ENCODE measurements around the gene CACNB4. TPM values are rescaled to one million over a fixed set of nuclear protein-coding genes. Genes with fewer than 3 reads are reported as not detected.
A peak's percentile ranks its signal among the peaks of the same experiment; 100 is the strongest.
"Not testable (repeated sequence)": the region's sequence is repeated elsewhere in the genome, so short reads cannot be mapped to it uniquely, and the experiment has no call there.

The CACNB4 gene
- polyA plus RNA-seq, 2 of the 4 experiments (the other 2 are of a cell fraction) = 0.25 to 0.53 TPM

DNA sequence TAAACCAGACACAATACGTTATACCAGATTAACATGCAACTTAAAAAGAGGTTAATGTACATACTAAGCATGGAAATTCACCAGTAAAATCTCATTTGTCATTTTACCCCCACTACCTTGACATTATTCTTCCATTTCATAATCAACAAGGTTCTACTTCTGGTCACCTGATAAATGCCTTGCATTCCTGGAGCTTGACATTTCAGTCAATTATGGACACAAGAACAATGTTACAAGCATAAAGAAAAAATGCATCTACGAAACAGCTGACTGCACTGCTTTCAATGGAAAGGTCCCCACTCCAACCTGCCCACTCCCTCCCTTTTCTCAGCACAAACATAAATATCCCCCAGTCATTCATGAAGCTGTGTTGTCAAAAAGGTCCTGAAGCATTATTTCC is 302.1 kb downstream of the CACNB4 start:
- CTCF ChIA-PET = interaction anchor here (1.4 kb wide), 1 partner anchor 10 kb away, joined by 4 read pairs; no protein-coding TSS in a partner anchor
- WGBS (ENCODE audit: missing lambda C conversion rate) = 91% methylated on average over 2 of the region's 2 CpGs
- ATAC-seq (no peak), DNase-seq (ENCODE audit: low read depth in 1 of 2, low spot score in 1 of 2) (no peak), FAIRE-seq (no peak)
- Histone ChIP-seq H3K27ac (no peak overlapping the region), H3K4me1 (0 out of 3 replicates have a peak, but pooled peaks cover 5% of the 10 kb centered on the region), H3K9me3 (no peaks in the 10 kb centered on the region), H3K4me3 (no peak overlapping the region), H3K4me2 (no peak overlapping the region)
- TF ChIP-seq ZNF302 (CRISPR knock-in tag; IDR thresholded peaks at IDR 0.05) (no peak), HDAC2 (IDR thresholded peaks at IDR 0.05) (no peak), HEYL (CRISPR knock-in tag; IDR thresholded peaks at IDR 0.05) (no peak), ZFP36 (IDR thresholded peaks at IDR 0.05; ENCODE audit: borderline replicate concordance, partially characterized antibody) (no peak), MAFK (IDR thresholded peaks at IDR 0.05; ENCODE audit: partially characterized antibody) (no peak), TFCP2L1 (CRISPR knock-in tag; IDR thresholded peaks at IDR 0.05) (no peak), MYC (IDR thresholded peaks at IDR 0.05; ENCODE audit: borderline replicate concordance, low read length) (no peak), FOSB (CRISPR knock-in tag; IDR thresholded peaks at IDR 0.05) (no peak)
- TF ChIP-seq, protein P1, sequence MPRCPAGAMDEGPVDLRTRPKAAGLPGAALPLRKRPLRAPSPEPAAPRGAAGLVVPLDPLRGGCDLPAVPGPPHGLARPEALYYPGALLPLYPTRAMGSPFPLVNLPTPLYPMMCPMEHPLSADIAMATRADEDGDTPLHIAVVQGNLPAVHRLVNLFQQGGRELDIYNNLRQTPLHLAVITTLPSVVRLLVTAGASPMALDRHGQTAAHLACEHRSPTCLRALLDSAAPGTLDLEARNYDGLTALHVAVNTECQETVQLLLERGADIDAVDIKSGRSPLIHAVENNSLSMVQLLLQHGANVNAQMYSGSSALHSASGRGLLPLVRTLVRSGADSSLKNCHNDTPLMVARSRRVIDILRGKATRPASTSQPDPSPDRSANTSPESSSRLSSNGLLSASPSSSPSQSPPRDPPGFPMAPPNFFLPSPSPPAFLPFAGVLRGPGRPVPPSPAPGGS (IDR thresholded peaks at IDR 0.05) = no peak
- TF ChIP-seq, protein P2, sequence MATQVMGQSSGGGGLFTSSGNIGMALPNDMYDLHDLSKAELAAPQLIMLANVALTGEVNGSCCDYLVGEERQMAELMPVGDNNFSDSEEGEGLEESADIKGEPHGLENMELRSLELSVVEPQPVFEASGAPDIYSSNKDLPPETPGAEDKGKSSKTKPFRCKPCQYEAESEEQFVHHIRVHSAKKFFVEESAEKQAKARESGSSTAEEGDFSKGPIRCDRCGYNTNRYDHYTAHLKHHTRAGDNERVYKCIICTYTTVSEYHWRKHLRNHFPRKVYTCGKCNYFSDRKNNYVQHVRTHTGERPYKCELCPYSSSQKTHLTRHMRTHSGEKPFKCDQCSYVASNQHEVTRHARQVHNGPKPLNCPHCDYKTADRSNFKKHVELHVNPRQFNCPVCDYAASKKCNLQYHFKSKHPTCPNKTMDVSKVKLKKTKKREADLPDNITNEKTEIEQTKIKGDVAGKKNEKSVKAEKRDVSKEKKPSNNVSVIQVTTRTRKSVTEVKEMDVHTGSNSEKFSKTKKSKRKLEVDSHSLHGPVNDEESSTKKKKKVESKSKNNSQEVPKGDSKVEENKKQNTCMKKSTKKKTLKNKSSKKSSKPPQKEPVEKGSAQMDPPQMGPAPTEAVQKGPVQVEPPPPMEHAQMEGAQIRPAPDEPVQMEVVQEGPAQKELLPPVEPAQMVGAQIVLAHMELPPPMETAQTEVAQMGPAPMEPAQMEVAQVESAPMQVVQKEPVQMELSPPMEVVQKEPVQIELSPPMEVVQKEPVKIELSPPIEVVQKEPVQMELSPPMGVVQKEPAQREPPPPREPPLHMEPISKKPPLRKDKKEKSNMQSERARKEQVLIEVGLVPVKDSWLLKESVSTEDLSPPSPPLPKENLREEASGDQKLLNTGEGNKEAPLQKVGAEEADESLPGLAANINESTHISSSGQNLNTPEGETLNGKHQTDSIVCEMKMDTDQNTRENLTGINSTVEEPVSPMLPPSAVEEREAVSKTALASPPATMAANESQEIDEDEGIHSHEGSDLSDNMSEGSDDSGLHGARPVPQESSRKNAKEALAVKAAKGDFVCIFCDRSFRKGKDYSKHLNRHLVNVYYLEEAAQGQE (IDR thresholded peaks at IDR 0.05) = no peak
- TF ChIP-seq, protein P3, sequence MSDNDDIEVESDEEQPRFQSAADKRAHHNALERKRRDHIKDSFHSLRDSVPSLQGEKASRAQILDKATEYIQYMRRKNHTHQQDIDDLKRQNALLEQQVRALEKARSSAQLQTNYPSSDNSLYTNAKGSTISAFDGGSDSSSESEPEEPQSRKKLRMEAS (IDR thresholded peaks at IDR 0.05) = no peak
- POLR2A ChIA-PET = no interaction called here

DNA sequence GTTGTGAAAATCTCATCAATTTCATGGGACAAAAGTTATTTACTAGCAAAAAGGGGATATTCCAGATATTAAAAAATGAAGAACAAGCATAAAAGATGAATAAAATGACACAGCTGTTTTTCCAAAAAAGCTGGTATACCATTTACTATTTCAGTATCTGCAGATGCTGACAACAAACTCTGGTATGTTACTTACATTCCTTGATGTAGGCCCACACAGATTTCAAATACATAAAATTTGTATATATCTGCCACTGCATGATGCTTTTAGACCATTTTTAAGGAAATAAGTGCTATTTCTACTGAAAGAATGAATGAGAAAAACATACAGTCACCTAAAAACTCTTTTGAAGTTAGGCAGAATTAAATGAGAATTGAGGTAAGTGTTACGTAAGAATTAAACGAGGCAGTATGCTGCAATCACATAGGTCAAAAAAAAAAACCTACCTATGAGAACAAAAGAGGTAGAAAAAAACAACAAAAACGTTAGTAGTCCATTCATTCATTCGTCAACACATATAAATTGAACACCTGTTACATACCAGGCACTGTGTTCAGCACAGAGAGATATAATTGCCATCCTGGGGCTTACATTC is 303.1 kb downstream of the CACNB4 start:
- POLR2A ChIA-PET = no interaction called here

DNA sequence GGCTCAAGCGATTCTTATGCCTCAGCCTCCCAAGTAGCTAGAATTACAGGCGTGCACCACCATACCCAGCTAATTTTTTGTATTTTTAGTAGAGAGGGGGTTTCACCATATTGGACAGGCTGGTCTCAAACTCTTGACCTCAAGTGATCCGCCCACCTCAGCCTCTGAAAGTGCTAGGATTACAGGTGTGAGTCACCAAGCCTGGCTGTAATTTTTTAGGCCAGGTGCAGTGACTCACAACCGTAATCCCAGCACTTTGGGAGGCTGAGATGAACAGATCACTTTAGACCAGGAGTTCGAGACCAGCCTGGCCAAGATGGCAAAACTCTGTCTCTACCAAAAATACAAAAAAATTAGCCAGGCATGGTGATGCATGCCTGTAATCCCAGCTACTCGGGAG is 304.4 kb downstream of the CACNB4 start:
- POLR2A ChIA-PET; H3K4me3 ChIP-seq; H3K4me2 ChIP-seq; DNase-seq (ENCODE audit: low read depth in 1 of 2, low spot score in 1 of 2); H3K27ac ChIP-seq; FAIRE-seq; ATAC-seq; H3K9me3 ChIP-seq; H3K4me1 ChIP-seq: not testable (repeated sequence)
- CTCF ChIA-PET = interaction anchor here (0.7 kb wide), 1 partner anchor 145 kb away, joined by 3 read pairs; no protein-coding TSS in a partner anchor
- WGBS (ENCODE audit: missing lambda C conversion rate) = 93% methylated on average over 6 of the region's 6 CpGs

More for the DNA sequence above, 303.1 kb downstream of the CACNB4 start:
- no peak overlapping the region for H3K27ac ChIP-seq
- no peak overlapping the region for H3K4me2 ChIP-seq
- H3K9me3 ChIP-seq = no peaks in the 10 kb centered on the region
- TF ChIP-seq TFCP2L1 (CRISPR knock-in tag; IDR thresholded peaks at IDR 0.05) (no peak), CEBPB (IDR thresholded peaks at IDR 0.05) (0 out of 4 replicates have a peak, but pooled peaks of 1 of the 2 experiments have one; percentile 12)
- CTCF ChIA-PET = no interaction called here
- no peak for FAIRE-seq
- DNase-seq (ENCODE audit: low read depth in 1 of 2, low spot score in 1 of 2) = no peak
- H3K4me3 ChIP-seq = no peak overlapping the region
- no peak for ATAC-seq
- 0 out of 3 replicates have a peak, but pooled peaks cover 5% of the 10 kb centered on the region for H3K4me1 ChIP-seq
- 69% methylated on average over 4 of the region's 4 CpGs for WGBS (ENCODE audit: missing lambda C conversion rate)

DNA sequence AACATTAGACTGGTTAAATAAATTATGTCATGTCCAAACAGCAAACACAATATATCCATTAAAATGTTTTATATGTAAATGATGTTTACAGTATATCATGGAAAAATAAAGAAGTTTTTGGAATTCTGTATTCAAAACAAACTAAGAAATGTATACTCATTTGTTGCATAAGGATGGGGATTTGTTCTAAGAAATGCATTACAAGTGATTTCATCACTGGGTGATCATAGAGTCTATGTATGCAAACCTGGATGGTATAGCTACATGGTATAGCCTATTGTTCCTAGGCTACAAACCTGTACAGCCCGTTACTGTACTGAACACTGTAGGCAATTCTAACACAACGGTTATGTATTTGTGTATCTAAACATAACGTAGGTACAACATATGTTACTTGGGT is 305.7 kb downstream of the CACNB4 start:
- WGBS (ENCODE audit: missing lambda C conversion rate) = 96% methylated on average over 3 of the region's 3 CpGs
- FAIRE-seq (no peak), DNase-seq (ENCODE audit: low read depth in 1 of 2, low spot score in 1 of 2) (no peak), ATAC-seq (no peak)
- H3K4me1 ChIP-seq = 0 out of 3 replicates have a peak, but pooled peaks cover 5% of the 10 kb centered on the region
- CTCF ChIA-PET = no interaction called here
- TF ChIP-seq EHF (CRISPR knock-in tag; IDR thresholded peaks at IDR 0.05) = no peak
- H3K4me2 ChIP-seq = no peak overlapping the region
- POLR2A ChIA-PET = no interaction called here
- H3K27ac ChIP-seq = no peak overlapping the region
- no peaks in the 10 kb centered on the region for H3K9me3 ChIP-seq
- no peak overlapping the region for H3K4me3 ChIP-seq
